ENCODE results near the gene LSM14A.

The LSM14A gene

DNA sequence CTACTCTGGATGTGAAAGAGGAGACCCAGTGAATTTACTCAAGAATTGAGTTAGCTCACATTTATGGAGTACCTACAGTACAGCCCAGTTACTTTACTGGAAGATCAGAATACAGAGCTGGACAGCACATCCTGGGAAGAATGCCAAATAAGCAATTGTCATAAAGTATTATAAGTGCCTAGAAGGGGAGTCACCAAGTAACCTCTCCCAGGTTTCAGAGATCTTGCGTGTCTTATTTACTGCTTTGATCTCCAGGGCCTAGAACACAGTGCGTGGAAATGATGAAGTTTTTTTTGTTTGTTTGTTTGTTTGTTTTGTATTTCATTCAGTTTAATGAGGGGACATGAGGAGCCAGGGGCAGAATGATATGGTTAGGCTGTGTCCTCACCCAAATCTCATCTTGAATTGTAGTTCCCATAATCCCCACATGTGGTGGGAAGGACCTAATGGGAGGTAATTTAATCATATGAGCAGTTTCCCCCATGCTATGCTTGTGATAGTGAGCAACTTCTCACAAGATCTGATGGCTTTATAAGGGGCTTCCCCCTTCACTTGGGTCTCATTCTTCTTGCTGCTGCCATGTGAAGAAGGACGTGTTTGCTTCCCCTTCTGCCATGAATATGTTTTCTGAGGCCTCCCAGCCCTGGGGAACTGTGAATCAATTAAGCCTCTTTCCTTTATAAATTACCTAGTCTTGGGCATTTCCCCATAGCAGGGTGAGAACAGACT, 87.2 kb downstream of the LSM14A start:
- no peak for DNase-seq

DNA sequence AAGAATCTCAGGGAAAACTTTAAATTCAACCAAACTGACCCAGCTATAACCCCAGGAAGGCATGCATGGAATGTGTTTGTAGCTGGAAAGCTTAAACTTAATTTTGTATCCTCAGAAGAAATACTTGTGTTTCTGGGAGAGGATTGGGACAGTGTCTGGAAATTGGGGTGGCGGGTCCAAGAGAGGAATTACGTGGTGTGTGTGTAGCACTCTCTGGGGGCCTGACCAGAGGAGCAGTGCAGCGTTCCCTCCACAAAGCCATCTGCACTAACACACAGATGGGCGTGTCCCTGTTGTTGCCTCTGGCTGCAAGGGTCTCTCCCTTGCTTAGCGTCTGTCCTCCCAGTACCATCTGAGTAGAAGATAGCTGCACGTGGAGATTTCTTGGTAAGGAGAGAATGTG, 88.5 kb downstream of the LSM14A start:
- no peak for DNase-seq

DNA sequence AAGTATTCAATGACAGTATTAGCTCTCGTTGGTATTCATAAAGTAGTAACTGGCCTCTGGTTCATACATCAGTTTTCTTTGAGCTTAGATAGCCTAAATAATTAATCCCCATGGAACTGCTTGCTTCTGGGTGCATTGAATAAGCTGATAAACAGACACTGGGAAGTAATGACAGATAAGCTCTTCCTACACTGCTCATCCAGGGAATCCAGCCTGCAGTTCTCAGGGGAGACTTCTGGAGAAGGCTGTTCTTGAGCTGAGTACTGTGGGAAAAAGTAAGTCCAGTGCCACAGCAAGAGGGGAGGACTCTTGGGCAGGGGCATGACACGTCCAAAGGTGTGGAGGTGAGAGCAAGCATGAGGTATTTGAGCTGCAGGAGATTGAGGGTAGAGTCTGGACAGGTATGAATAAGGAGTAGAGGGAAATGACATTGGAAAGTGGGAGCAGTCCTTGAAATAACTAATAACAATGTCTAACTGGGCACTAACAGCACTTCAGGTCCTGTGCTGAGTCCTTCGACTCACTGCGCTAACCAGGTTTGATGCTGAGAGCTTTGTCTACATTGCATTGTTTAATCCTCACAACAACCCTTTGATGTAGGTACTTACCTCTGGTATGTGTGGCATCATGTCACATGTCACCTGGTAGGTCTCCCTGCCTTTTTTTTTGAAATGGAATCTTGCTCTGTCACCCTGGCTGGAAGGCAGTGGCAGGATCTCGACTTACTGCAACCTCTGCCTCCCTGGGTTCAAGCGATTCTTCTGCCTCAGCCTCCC, 89.2 kb downstream of the LSM14A start:
- peak; percentile 69 for DNase-seq

DNA sequence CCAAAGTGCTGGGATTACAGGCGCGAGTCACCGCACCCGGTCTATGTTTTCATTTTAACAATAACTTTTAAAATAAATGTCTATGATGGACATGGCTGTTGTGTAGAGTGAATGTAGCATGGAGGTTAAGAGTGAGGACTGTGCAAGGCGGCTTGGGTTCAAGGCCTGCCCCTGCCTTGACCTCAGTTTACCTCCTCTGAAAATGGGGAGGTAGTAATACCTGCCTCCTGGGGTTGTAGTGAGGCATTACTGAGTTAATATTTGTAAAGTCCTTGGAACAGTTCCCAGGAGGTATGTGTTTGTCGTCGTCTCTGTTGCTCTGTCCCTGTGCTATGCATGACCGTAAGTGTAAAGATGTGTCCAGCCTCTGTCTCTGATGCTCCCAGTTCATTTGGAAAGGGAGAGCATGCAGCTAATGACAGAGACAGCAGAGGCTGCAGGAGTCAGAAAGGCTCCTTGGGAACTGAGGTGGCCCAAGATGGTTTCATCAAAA, 91.5 kb downstream of the LSM14A start:
- no peak for DNase-seq

DNA sequence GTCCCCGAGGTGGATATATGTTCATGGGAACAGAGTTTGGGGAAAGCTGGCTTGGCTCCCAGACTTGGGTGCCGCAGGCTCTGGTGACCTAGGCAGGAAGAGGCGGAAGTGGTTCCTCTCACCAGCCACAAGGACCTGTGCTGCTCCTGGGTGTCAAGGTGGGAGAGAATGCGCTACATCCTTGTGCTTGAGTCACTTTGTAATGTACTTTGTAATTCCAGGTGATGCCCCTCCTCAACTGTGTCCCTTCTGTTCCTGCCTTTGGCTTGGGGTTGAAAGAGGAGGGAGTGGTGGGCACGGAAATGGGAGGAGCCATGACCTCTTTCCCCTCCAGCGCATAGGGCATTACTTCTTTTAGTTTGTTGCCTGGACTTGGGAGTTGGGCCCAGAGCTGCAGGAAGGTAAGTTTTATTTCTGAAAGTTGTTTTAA, 92.9 kb downstream of the LSM14A start:
- DNase-seq = no peak

DNA sequence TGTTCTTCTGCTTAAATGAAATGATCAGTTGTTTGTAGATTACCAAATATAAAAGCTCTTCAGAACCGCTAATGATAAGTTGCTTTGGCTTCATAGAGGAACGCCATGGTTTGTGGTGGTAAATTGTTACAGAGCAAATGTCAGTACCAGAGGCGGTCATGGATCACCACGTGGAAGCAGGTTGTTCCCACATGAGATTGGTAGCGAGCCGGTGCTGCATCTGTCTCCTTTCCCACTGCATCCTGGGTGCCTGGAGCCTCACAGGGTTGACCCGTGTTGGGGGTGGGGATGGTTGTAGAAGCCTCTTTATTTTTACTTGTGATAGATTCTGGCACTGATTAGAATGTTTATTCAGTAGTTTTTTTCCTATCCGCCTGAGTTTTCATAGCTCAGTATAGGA, 96.8 kb downstream of the LSM14A start:
- DNase-seq = no peak

DNA sequence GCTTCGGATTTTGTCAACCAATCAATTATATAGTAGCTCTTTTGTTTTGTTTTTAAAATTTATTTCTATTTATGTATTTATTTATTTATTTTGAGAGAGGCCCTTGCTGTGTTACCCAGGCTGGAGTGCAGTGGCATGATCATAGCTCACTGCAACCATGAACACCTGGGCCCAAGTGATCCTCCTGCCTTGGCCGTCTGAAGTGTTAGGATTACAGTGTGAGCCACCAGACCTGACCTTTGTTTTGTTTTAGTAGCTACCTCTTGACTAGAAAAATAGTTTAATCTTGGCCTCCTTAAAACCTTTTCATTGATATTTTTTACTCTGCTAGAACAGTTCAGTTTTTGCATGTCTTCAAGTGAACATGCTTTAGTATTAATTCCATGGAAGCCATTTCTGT, 97.2 kb downstream of the LSM14A start:
- DNase-seq = no peak

DNA sequence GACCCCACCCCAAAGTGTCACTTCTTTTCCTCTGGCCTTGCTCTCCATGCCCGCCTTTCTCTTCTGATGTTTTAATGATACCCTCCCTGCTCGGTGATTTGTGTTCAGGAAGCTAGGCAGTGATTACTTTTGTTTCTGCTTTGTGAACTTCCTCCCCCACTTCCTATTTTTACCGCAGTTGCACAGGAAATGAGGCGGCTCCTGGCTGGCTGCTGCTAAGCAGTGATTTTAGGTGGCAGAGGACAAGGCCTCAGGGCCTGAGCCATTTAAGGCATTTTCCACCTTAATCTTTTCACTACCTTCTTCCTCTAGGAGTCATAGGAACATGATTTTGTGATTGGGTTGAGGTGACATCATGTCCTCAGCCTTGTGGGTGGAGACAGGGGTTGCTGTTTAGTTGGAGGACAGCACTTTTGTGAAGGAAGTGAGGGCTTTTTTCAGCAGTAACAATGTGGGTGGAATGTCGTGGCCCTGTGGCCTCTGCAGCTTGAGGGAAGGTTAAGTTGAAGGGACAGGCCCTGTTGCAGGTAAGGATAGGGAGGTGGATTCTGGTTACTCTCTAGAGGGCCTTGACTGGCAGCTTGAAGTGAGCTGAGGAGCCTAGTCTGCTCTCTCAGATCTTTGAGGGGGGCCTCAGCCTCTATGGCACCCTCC, 97.8 kb downstream of the LSM14A start:
- DNase-seq = no peak

DNA sequence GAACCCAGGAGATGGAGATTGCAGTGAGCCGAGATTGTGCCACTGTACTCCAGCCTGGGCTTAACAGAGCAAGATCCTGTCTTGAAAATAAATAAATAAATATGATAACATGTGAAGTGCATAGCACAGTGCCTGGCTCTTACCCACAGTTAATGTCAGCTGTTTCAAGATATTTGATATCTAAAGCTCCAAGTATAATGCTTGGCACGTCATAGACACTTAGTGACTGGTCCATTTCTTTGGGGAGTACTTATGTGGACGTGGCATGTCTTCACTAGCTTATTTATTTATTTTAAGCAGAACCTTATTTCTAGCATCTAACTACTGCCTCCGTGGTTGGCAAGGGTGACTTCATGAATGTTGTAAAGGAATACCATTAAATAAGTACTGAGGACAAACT, 100.8 kb downstream of the LSM14A start:
- DNase-seq = no peak

DNA sequence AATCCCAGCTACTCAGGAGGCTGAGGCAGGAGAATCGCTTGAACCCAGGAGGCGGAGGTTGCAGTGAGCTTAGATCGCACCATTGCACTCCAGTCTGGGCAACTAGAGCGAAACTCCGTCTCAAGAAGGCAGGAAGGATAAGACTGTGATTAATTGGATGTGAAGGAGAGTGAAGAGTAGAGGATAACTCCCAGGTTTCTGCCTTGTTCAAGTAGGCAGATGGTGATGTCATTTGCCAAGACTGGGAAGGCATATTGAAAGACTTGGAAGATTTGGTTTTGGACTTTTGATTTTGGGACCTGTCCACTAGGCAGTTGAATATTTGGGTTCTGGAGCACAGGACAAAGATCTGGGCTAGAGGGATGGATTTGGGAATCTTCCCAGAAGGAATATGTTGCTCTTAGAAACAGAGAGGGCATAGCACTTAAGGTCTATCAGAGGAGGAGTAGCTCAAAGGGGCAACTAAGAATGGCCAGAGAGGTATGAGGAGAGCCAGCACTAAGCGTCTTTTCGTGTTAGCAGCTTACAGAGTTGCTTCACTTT, 102.1 kb downstream of the LSM14A start:
- no peak for DNase-seq

DNA sequence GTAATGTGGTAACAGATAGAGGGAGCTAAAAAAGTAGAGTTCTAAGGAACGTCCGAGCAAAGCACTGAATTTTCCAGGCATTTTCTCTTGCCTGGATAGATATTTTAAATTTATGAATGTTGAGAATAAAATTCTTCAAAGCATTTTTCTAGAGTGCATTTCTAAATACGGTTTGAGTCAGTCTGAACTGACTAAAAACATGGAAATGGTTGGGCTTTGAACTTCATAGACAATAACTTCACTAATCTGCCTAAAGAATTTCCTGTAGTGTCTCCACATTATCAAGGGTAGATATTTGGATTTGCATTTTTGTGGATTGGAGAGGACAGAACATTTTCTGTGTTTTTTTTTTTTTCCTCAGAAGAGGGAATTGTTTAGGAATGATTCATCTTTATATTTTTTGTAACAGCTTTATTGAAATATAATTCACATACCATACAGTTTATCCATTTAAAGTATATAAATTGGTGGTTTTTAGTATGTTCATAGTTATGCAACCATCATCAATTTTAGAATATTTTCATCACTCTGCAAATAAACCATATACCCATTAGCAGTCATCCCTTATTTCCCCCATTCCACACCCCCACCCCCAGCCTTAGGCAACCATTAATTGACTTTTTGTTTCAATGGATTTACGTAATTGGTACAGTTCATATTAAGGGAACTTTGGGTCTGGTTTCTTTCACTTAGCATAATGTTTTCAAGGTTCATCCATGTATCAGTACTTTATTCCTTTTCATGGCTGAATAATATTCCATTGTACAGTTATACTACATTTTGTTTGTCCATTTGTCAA, 102.7 kb downstream of the LSM14A start:
- DNase-seq = no peak

DNA sequence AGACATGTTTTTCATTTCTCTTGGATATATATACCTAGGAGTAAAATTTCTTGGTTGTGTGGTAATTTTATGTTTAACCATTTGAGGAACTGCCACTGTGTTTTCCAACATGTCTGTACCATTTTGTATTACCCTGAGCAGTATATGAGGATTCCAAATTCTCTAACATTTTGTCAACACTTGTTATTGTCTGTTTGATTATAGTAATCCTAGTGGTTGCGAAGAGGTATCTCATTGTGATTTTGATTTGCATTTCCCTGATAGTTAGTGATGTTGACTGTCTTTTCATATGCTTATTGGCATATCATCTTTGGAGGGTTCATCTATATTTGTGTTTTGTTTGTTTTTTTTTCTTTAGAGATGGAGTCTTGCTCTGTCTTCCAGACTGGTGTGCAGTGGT, 103.4 kb downstream of the LSM14A start:
- no peak for DNase-seq

DNA sequence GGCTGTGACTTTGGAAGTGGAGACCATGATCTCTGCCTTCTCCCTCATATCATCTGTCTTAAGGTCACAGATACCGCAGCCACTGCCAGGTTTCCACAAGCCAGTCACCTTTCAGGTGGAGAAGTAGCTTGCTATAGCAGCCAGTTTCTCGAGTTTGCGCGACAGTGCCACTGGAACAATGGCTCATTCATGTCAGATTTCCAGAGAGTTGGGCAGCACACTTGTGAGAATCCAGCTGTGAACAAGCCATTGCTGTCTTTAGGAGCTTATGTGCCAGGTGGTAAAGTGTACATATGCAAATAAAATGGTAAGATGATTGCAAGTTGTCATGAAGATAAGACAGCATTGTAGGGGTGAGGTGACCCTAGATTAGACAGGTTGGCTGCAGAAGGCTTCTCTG, 104.3 kb downstream of the LSM14A start:
- DNase-seq = no peak

DNA sequence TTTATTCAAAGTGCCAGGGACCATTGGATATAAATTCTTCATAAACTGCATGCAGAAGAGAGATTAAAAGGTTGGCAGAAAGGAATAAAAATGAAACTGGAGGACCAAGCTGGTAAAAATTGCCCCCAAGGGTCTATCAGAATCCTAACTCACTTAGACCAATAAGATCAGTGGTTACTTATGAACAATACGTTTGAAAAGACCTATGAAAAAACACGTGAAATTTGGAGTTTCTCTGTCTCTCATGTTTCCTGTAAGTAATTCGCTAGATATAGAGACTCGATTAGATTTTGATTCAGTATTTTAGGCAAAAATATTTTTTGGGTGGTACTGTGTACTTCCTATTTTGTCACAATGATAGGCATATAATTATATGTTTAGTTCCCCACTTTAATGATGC, 104.9 kb downstream of the LSM14A start:
- no peak for DNase-seq

DNA sequence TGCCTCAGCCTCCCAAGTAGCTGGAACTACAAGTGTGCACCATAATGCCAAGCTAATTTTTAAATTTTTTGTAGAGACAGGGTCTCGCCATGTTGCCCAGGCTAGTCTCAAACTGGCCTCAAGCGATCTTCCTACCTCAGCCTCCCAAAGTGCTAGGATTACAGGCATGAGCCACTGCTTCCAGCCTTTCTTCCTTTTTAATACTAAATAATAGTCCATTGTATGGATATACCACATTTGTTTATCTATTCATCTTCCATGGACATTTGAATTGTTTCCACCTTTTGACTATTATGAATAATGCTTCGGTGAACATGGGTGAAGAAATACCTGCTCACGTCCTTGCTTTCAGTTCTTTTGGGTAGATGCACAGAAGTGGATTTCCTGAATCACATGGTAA, 106.5 kb downstream of the LSM14A start:
- DNase-seq = no peak

Measured in NCI-H510A (cell line).